Adrenal gland (tissue), 12 donors: ENCODE data around the gene SSTR1. TPM values are rescaled to one million over a fixed set of nuclear protein-coding genes. Genes with fewer than 3 reads are reported as not detected.

Experiments
- DNase-seq, 7 donors: peaks; one replicate each; pipeline ENCODE4 v3.0.0-alpha.2; 2019 to 2020
- H3K27ac ChIP-seq, 5 donors: fragments of 200-600 bp; sonication (generic) in 4 of 5; 1 replicate in 3 of 5; 2 replicates in 2 of 5; pipeline versions ENCODE4 v1.5.1 to v1.8.0; 2016 to 2020; ENCODE audit warnings: mild to moderate bottlenecking in 1 of 5
- H3K27me3 ChIP-seq: fragments of 200-600 bp; 2 replicates; pipeline ENCODE4 v1.8.0; 2021
- H3K36me3 ChIP-seq, 2 donors: fragments of 200-600 bp; replicated peaks in 1 of 2; 1 replicate in 1 of 2; 2 replicates in 1 of 2; pipeline versions ENCODE4 v1.5.1 to v1.8.0; 2018 to 2022
- H3K4me1 ChIP-seq, 2 donors: fragments of 200-600 bp; replicated peaks in 1 of 2; 1 replicate in 1 of 2; 2 replicates in 1 of 2; pipeline versions ENCODE4 v1.5.1 to v1.8.0; 2018 to 2021
- H3K4me3 ChIP-seq, 4 donors: fragments of 200-600 bp; sonication (generic) in 3 of 4; one replicate each; pipeline ENCODE4 v1.5.1; 2016 to 2018
- H3K9me3 ChIP-seq, 3 donors: fragments of 200-600 bp; sonication (generic) in 1 of 3; replicated peaks in 1 of 3; 1 replicate in 2 of 3; 2 replicates in 1 of 3; pipeline versions ENCODE4 v1.5.1 to v1.8.0; 2016 to 2021
- CTCF ChIP-seq, 6 experiments: fragments of 450-650 bp in 4 of 6; fragments of 200-600 bp in 2 of 6; sonication (generic) in 1 of 6; IDR thresholded peaks; 1 replicate in 5 of 6; 2 replicates in 1 of 6; pipeline versions ENCODE4 v1.5.1 to v1.8.0; 2016 to 2021; ENCODE audit warnings: antibody characterized with exemption in 6 of 6, mild to moderate bottlenecking in 2 of 6, moderate library complexity in 1 of 6
- POLR2A ChIP-seq, 2 donors: fragments of 450-650 bp; IDR thresholded peaks; one replicate each; pipeline ENCODE4 v1.6.1; 2017; ENCODE audit warnings: antibody characterized with exemption in 2 of 2, mild to moderate bottlenecking in 2 of 2, moderate library complexity in 1 of 2
- WGBS, 4 donors: extraction: QIAGEN DNeasy Blood & Tissue Kit in 2 of 4; methylation state at CpG; one replicate each; pipeline versions ENCODE4 v1.1.5 to v1.1.7; 2013 to 2017; 5-methylcytosine and 5-hydroxymethylcytosine counted together
- intact Hi-C, 2 donors: fragments of 100-400 bp; cut with DNase I; formaldehyde crosslinking; loops; one replicate each; pipeline versions ENCODE4 v1.14.1 to v1.15.0; 2022 to 2023
- polyA plus RNA-seq, 3 donors: library from polyadenylated mRNA; stranded (reverse); fragments of 200-250 nt in 2 of 3; fragments of 350-450 nt in 1 of 3; fragmentation: Illumina TruSeq in 1 of 3; extraction: RNeasy Lipid Tissue Mini Kit (QIAGEN cat#74804) in 1 of 3; gene quantifications; one replicate each; pipeline ENCODE4 v1.2.3, GENCODE V29; 2013 to 2014
- total RNA-seq, 9 donors: library from RNA; depleted of rRNA in 4 of 9; stranded (reverse); fragments of >200 nt in 4 of 9; fragments of 120-200 nt in 1 of 9; fragmentation: NEBNext Ultra II Directional in 1 of 9; extraction: Animal tissue kit (Norgen Biotek cat#: 25700) in 1 of 9; gene quantifications; one replicate each; pipeline versions ENCODE4 v1.1.0 to v1.2.4, GENCODE V29; 2013 to 2023
- donor health status: healthy with polysubstance abuse.
- donor health status: Bipolar disorder and iron deficiency.
- donor health status: DM: yes; HTN: yes; CAD: no.
- donor health status: DM: no; HTN: no; CAD: no.
- donor health status: DM: no; HTN: no; CAD: no.
- donor health status: DM: yes; HTN: yes; CAD: no.

Gene SSTR1
- total and polyA plus RNA-seq, 12 donors, result under 0.01 to 0.65 (median 0.28) TPM; not detected in 2

GRCh38 chr14:38204719-38205115 lies 3.0 kb upstream of the SSTR1 start:
- Histone ChIP-seq H3K36me3 (no peaks in the 10 kb centered on the region), H3K4me3 (no peak overlapping the region), H3K27me3 (peaks cover 23% of the 10 kb centered on the region), H3K9me3 (peaks cover 0 to 4% (median 0%) of the 10 kb centered on the region in 3 donors), H3K27ac (no peak overlapping the region), H3K4me1 (no peaks in the 10 kb centered on the region)
- TF ChIP-seq POLR2A (IDR thresholded peaks at IDR 0.05) (no peak), CTCF (IDR thresholded peaks at IDR 0.05) (no peak)
- intact Hi-C loops, result no loop called here
- no peak for DNase-seq

GRCh38 chr14:38205119-38205813 lies 2.4 kb upstream of the SSTR1 start:
- H3K27ac ChIP-seq, result no peak overlapping the region
- H3K4me3 ChIP-seq, result no peak overlapping the region
- no peak for TF ChIP-seq POLR2A (IDR thresholded peaks at IDR 0.05)
- WGBS, 4 donors, result 82 to 91% (median 84%) methylated on average over 5 of the region's 5 CpGs
- no peaks in the 10 kb centered on the region for H3K4me1 ChIP-seq
- intact Hi-C loops, result no loop called here
- H3K27me3 ChIP-seq, result peaks cover 29% of the 10 kb centered on the region
- H3K9me3 ChIP-seq, result peaks cover 0 to 4% (median 0%) of the 10 kb centered on the region in 3 donors
- H3K36me3 ChIP-seq, result no peaks in the 10 kb centered on the region
- no peak for DNase-seq

DNA sequence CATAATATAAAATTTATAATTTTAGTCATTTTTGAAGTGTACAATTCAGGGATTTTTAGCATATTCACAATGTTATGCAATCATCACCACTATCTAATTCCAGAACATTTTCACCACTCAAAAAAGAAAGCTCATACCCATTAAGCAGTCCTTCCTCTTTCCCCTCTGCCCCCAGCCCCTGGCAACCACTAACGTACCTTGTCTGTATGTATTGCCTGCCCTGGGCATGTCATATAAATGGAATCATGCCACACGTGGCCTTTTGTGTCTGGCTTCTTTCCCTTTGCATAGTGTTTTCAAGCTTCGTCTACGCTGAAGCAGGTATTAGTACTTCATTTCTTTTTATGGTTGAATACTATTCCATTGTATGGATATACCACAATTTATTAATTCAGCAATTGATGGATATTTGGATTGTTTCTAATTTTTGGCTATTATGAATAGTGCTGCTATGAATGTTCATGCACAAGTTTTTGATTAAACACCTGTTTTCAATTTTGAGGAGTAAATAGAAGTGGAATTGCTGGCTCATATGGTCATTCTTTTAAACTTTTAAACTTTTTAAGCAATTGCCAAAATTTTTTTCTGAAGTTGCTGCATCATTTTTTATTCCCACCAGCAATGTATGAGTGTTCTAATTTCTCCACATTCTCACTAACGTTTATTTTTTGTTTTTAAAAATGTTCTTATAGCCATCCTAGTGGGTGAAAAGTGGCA lies 1.6 kb upstream of the SSTR1 start:
- intact Hi-C loops, result no loop called here

DNA sequence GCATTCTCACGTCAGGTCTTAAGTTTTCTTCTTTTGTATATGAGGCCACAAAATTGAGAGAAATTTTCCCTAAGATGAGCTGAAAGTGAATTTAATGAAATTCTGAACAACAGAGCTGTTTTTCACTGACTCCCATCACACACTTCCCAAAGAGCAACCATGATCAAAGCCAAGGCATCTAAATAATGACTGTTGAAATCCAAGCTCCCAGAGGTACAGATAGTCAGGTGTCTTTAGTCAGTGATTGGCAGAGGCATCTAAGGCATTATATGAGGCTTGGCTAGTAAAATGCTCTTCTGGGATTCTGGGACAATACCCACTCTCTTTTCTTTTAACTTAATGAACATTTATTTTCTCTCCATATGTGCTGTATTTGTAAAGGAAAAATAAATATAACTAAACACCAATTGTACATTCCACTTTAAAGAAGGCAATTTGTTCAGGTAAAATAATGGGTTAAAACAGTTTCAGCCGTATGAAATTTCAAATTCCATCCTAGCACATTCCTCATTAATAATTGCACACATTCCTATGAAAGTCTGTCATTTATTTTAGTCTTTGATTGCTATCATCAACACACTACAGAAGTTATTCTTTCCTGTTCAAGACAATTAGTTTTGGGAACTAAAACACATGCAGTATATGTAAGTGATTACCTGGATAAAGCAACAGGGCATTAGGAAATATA lies 871 bp upstream of the SSTR1 start:
- H3K36me3 ChIP-seq, result no peaks in the 10 kb centered on the region
- no peak overlapping the region for H3K27ac ChIP-seq
- WGBS, 4 donors, result 51 to 60% (median 57%) methylated on average over 2 of the region's 2 CpGs
- peaks cover 43% of the 10 kb centered on the region for H3K27me3 ChIP-seq
- H3K4me1 ChIP-seq, result no peaks in the 10 kb centered on the region
- H3K9me3 ChIP-seq, result peaks cover 0 to 4% (median 0%) of the 10 kb centered on the region in 3 donors
- TF ChIP-seq POLR2A (IDR thresholded peaks at IDR 0.05) (no peak), CTCF (IDR thresholded peaks at IDR 0.05) (no peak)
- DNase-seq, result no peak
- intact Hi-C loops, result no loop called here
- no peak overlapping the region for H3K4me3 ChIP-seq

More for the DNA sequence above, 1.6 kb upstream of the SSTR1 start:
- Histone ChIP-seq H3K4me3 (no peak overlapping the region), H3K9me3 (peaks cover 0 to 4% (median 0%) of the 10 kb centered on the region in 3 donors), H3K27ac (no peak overlapping the region), H3K36me3 (no peaks in the 10 kb centered on the region), H3K27me3 (peaks cover 35% of the 10 kb centered on the region), H3K4me1 (no peaks in the 10 kb centered on the region)
- TF ChIP-seq POLR2A (IDR thresholded peaks at IDR 0.05) (no peak), CTCF (IDR thresholded peaks at IDR 0.05) (no peak)
- 71 to 80% (median 77%) methylated on average over 5 of the region's 5 CpGs for WGBS, 4 donors
- no peak for DNase-seq
